SU-DHL-6 (cell line): Measurements from ENCODE around the gene KCNB1.

Experiments used
- H2AFZ ChIP-seq: fragments of 200-600 bp; sonication (generic); 2 replicates; pipeline ENCODE4 v1.6.1; 2014; ENCODE audit warnings: low read depth, mild to moderate bottlenecking, moderate library complexity, mixed read lengths, antibody characterized with exemption, low read length; ENCODE audit not compliant: severe bottlenecking
- H3F3A ChIP-seq: fragments of 200-600 bp; shearing (Covaris generic); 2 replicates; pipeline ENCODE4 v1.6.0; 2016; ENCODE audit warnings: antibody characterized with exemption, mild to moderate bottlenecking; ENCODE audit not compliant: insufficient read depth
- H3K27ac ChIP-seq: fragments of 200-600 bp; sonication (generic); 2 replicates; pipeline ENCODE4 v1.5.1; 2016; ENCODE audit warnings: low read depth, mild to moderate bottlenecking, low read length, moderate library complexity, mixed read lengths
- H3K27me3 ChIP-seq: fragments of 200-600 bp; sonication (generic), shearing (Covaris generic); 2 replicates; pipeline ENCODE4 v1.6.0; 2014; ENCODE audit warnings: mild to moderate bottlenecking, low read length
- H3K36me3 ChIP-seq: fragments of 200-600 bp; sonication (generic); 2 replicates; pipeline ENCODE4 v1.6.1; 2014; ENCODE audit warnings: mild to moderate bottlenecking, low read length, mixed read lengths
- H3K4me2 ChIP-seq: fragments of 300-600, 200-600 bp; shearing (Covaris generic), sonication (generic); 2 replicates; pipeline ENCODE4 v1.6.0; 2014; ENCODE audit warnings: low read length, low read depth, mild to moderate bottlenecking; ENCODE audit not compliant: poor library complexity, severe bottlenecking
- H3K4me3 ChIP-seq: fragments of 200-600 bp; sonication (generic); 2 replicates; pipeline ENCODE4 v1.5.1; 2014; ENCODE audit warnings: antibody characterized with exemption, low read length, mild to moderate bottlenecking, mixed read lengths; ENCODE audit not compliant: insufficient read depth, poor library complexity, severe bottlenecking
- H3K79me2 ChIP-seq: fragments of 200-600 bp; sonication (generic); 2 replicates; pipeline ENCODE4 v1.6.1; 2014; ENCODE audit warnings: mild to moderate bottlenecking, low read length, moderate library complexity; ENCODE audit not compliant: insufficient read depth
- H3K9ac ChIP-seq: fragments of 200-600 bp; sonication (generic); 2 replicates; pipeline ENCODE4 v1.7.0; 2014; ENCODE audit warnings: mild to moderate bottlenecking, low read length
- H3K9me2 ChIP-seq: fragments of 200-600 bp; sonication (generic); replicated peaks from 2 replicates; pipeline ENCODE4 v1.6.1; 2014; ENCODE audit warnings: low read length; ENCODE audit not compliant: insufficient read depth
- H3K9me3 ChIP-seq: fragments of 200-600 bp; sonication (generic); 2 replicates; pipeline ENCODE4 v1.6.1; 2014; ENCODE audit warnings: low read length, mixed read lengths; ENCODE audit not compliant: insufficient read depth
- H4K20me1 ChIP-seq: fragments of 200-600 bp; sonication (generic); 2 replicates; pipeline ENCODE4 v1.6.1; 2014; ENCODE audit warnings: low read depth, mild to moderate bottlenecking, antibody characterized with exemption, low read length, moderate library complexity, mixed read lengths
- CTCF ChIP-seq: fragments of 200-600 bp; sonication (generic); IDR thresholded peaks from one replicate; pipeline ENCODE4 v1.5.1; 2017; ENCODE audit warnings: antibody characterized with exemption, mild to moderate bottlenecking, low read length, moderate library complexity; ENCODE audit not compliant: insufficient read depth, poor library complexity, severe bottlenecking
- EZH2phosphoT487 ChIP-seq: fragments of 200-600 bp; sonication (generic), shearing (Covaris generic); conservative IDR thresholded peaks from 2 replicates; pipeline ENCODE4 v1.6.1; 2018; ENCODE audit warnings: mild to moderate bottlenecking, antibody characterized with exemption, low read length, moderate library complexity, mixed read lengths

The KCNB1 gene

GRCh38 chr20:49461894-49462620, 20.4 kb downstream of the KCNB1 start:
- no peaks in the 10 kb centered on the region; the same call in 1 of the 2 replicates for H3K27me3 ChIP-seq
- H4K20me1 ChIP-seq, result no peaks in the 10 kb centered on the region
- no peaks in the 10 kb centered on the region for H3F3A ChIP-seq
- no peak overlapping the region for H3K4me3 ChIP-seq
- H3K36me3 ChIP-seq, result no peaks in the 10 kb centered on the region
- H3K9me3 ChIP-seq, result no peaks in the 10 kb centered on the region
- H3K9ac ChIP-seq, result no peak overlapping the region
- no peak overlapping the region for H3K4me2 ChIP-seq
- no peak overlapping the region for H2AFZ ChIP-seq
- H3K27ac ChIP-seq, result no peak overlapping the region
- no peaks in the 10 kb centered on the region for H3K79me2 ChIP-seq
- no peaks in the 10 kb centered on the region for H3K9me2 ChIP-seq
- TF ChIP-seq EZH2phosphoT487, result no peak
- TF ChIP-seq CTCF, result no peak

- no peak overlapping the region for H3K9ac ChIP-seq
Measured at GRCh38 chr20:49460916-49461315, 21.6 kb downstream of the KCNB1 start.

GRCh38 chr20:49460131-49460530, 22.3 kb downstream of the KCNB1 start:
- Histone ChIP-seq H3F3A (no peaks in the 10 kb centered on the region), H3K27ac (no peak overlapping the region), H4K20me1 (no peaks in the 10 kb centered on the region), H3K27me3 (no peaks in the 10 kb centered on the region; the same call in 1 of the 2 replicates), H3K36me3 (no peaks in the 10 kb centered on the region), H3K9me3 (no peaks in the 10 kb centered on the region), H3K4me2 (no peak overlapping the region), H2AFZ (no peak overlapping the region), H3K9ac (no peak overlapping the region), H3K9me2 (no peaks in the 10 kb centered on the region), H3K4me3 (no peak overlapping the region), H3K79me2 (no peaks in the 10 kb centered on the region)
- no peak for TF ChIP-seq CTCF
- TF ChIP-seq EZH2phosphoT487, result no peak

More at GRCh38 chr20:49460916-49461315, 21.6 kb downstream of the KCNB1 start:
- Histone ChIP-seq H3K4me2 (no peak overlapping the region), H2AFZ (no peak overlapping the region), H3K9me3 (no peaks in the 10 kb centered on the region), H3K36me3 (no peaks in the 10 kb centered on the region), H3K27me3 (no peaks in the 10 kb centered on the region; the same call in 1 of the 2 replicates), H3K4me3 (no peak overlapping the region), H4K20me1 (no peaks in the 10 kb centered on the region), H3K9me2 (no peaks in the 10 kb centered on the region), H3K27ac (no peak overlapping the region), H3F3A (no peaks in the 10 kb centered on the region), H3K79me2 (no peaks in the 10 kb centered on the region)
- TF ChIP-seq EZH2phosphoT487, result no peak
- no peak for TF ChIP-seq CTCF
